Measurements from ENCODE around the gene COG7.
"Not testable (repeated sequence)": the region's sequence is repeated elsewhere in the genome, so short reads cannot be mapped to it uniquely, and the experiment has no call there.

The COG7 gene

GRCh38 chr16:23452572-23453337, at the start of gene COG7:
Gene COG7 (minus strand): TSS chr16:23453189. CDS start chr16:23452994, 195 bp downstream.
- DNase-seq: peak; percentile 67 to 89

- DNase-seq: no peak
These were observed 49.5 kb upstream of the COG7 start for GRCh38 chr16:23502466-23502865.

GRCh38 chr16:23501291-23501690, 48.3 kb upstream of the COG7 start:
- DNase-seq: no peak

DNA sequence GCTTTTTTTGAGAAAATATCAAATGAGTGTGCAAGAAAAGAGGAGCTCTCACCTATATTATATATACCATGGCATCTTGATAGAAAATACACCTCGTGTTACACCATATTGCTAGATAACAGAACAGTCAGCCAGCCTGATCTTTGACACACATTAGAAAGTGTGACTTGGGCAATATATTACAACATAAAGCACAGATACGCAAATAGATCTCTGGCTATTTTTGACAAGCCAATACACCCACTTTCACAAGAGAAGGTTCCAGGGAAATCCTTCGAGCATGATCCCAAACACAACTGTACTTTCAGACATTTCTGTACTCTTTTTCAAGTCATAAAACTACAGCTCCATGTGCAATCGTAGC, 47.9 kb upstream of the COG7 start:
- no peak for DNase-seq

GRCh38 chr16:23500212-23500861, 47.3 kb upstream of the COG7 start:
- DNase-seq: no peak

GRCh38 chr16:23499801-23500200, 46.8 kb upstream of the COG7 start:
- no peak for DNase-seq

DNA sequence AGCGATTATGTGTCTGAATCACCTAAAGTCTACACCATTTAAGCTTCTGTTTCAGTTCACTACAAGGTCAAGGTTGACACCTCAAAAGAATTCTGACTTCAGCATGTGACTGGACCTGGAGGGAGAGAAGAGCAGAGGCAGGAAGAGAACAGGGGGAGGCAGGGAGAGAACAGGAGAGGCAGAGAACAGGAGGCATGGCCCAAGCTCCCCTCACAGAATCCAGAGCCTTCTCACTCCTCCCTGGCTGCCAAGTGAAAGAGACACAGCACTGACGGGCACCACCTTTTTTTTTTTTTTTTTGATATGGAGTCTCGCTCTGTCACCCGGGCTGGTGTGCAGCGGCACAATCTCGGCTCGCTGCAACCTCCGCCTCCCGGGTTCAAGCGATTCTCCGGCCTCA, 45.9 kb upstream of the COG7 start:
- no peak for DNase-seq

DNA sequence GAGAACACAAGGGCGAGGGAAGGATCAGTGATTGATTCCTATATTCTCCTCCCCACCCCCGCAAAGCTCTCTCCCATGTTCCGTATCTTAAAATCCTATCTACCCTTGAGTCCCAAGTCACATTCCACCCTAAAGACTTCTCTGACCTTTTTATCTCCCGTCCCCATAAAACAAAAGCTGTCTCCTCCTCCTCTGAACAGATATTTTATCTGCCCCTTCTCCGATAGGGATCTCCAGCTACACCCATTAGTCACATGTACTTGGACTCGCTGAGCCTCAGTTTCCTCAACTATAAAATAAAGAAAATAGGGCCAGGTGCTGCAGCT, 44.5 kb upstream of the COG7 start:
- DNase-seq: no peak

- no peak for DNase-seq
These were observed 44.0 kb upstream of the COG7 start for GRCh38 chr16:23496821-23497542.

DNA sequence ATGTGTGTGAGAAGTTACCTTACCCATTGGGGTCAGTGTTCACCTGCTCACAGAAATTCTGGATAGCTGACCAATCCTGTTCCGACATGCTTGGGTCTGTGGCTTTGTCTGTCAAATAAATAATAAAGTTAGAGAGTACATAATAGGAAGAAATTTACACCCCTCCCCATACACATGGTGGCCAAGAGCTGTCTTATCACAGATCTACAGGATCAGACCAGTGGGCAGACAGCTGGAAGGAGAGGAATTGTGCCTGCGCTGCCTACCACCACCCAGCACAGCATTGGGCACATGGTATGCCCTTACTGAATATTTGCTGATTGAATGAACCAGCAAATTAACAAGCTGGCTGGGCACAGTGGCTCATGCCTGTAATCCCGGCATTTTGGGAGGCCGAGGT, 42.7 kb upstream of the COG7 start:
- no peak for DNase-seq

DNA sequence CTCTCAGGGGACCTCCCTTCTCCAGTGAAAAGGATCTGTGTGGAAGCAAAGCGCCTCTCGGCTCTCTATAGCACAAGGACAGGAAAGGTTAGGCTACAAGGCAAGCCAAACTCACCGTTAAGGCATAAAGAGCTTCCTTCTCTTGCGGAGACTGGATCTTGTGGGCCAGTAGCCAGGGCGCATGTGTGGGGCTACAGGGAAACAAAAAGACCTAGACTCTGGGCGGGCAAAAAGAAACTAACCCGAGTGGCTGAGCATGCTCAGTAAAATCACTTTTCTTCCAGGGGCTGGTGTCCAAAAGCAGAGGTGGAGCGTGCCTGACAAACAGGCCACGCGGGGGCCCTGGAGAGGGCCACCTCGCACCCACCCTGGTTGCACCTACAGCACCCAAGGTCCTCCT, 41.2 kb upstream of the COG7 start:
- DNase-seq: no peak

GRCh38 chr16:23491490-23492391, 38.8 kb upstream of the COG7 start:
- DNase-seq: no peak

DNA sequence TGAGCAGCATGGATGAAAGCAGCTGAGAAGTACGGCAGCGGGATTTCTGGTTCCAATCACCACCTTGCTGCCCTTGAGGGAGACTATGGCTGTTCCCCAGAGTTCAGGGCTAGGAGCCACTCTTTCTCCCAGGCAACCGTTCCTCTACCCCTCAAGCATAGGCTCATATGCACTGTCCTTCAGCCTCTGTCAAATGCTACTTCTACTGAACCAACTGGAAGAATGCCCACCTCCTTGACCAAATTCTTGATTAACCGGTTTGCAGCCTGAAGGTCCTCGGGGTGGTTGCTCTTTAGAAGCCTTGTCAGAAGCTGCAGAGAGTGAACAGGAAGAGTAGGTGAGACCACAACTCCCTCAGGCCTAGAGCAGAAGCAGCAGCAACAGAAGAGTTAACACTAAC, 33.5 kb upstream of the COG7 start:
- DNase-seq: no peak

- DNase-seq: no peak
These were observed 32.9 kb upstream of the COG7 start for GRCh38 chr16:23485841-23486240.

- no peak for DNase-seq
These were observed 32.2 kb upstream of the COG7 start for GRCh38 chr16:23485257-23485614.

- DNase-seq: no peak
These were observed 31.7 kb upstream of the COG7 start for GRCh38 chr16:23484510-23485256.

DNA sequence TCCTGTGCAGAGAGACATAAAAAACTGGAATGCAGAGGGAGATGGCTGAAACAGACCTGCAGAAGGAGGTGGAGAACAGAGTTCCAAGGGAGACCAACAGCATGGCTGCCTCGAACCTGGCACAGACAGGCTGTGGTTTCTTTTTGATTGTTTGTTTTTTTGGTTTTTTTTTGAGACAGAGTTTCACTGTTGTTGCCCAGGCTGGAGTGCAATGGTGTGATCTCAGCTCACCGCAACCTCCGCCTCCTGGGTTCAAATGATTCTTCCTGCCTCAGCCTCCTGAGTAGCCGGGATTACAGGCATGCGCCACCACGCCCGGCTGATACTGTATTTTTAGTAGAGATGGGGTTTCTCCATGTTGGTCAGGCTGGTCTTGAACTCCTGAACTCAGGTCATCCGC, 30.5 kb upstream of the COG7 start:
- not testable (repeated sequence) for DNase-seq

- no peak for DNase-seq
These were observed 29.8 kb upstream of the COG7 start for GRCh38 chr16:23482778-23483177.

GRCh38 chr16:23480257-23480656, 27.3 kb upstream of the COG7 start:
- DNase-seq: no peak

DNA sequence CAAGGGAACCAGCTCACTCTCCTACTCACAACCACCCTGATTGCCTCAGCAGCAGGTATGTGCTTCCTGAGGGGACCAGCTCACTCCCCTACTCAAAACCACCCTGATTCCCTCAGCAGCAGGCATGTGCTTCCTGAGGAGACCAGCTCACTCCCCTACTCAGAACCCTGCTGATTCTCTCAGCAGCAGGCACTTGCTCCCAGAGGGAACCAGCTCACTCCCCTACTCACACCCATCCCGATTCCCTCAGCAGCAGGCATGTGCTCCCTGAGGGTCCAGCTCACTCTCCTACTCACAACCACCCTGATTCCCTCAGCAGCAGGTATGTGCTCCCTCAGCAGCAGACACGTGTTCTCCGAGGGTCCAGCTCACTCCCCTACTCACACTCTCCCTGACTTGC, 26.1 kb upstream of the COG7 start:
- no peak for DNase-seq

DNA sequence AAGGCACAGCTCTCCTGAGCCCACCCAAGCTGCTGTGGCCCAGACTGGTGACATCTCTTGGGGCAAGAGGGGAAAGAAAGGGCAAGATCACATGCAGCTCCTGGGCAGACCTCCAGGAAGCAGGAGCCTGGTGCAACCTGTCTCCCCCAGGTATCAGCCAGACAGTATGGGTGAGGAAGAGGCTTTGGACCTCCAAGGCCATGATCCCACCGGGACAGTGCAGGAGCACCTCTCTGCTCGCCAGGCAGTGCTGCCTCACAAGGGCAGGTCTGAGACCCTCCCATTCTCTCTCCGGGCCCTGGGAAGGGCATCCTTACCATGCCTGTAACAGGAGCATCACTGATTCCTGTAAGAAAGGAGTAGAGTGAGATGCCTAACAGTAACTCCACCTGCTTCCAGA, 25.6 kb upstream of the COG7 start:
- no peak for DNase-seq

DNA sequence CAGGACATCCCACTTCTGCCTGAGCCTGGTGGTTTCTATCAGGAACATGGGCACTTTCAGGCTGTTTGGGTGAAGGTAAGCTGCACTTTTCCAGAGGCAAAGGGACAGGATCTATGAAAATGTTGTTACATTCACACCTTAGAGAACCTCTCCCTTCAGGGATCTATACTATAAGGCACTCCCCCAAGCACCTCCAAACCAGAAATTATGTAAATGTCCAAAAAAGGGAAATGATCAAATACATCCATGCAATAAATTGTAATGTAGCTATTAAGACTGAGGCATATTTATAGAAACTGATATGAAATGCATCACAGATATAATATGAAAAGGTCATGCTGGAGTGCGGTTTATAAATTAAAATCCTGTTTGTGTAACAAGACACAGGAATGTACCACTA, 23.3 kb upstream of the COG7 start:
- no peak for DNase-seq

GRCh38 chr16:23469814-23470213, 16.8 kb upstream of the COG7 start:
- no peak for DNase-seq
